Lower leg skin (tissue), 3 donors: ENCODE measurements around the gene JAK2.

Source experiments
- CTCF ChIP-seq, 3 donors: fragments of 450-650 bp; IDR thresholded peaks; one replicate each; pipeline ENCODE4 v1.5.1; 2016; ENCODE audit warnings: antibody characterized with exemption in 3 of 3, mild to moderate bottlenecking in 3 of 3, moderate library complexity in 2 of 3
- POLR2A ChIP-seq, 2 donors: fragments of 450-650 bp; IDR thresholded peaks; one replicate each; pipeline ENCODE4 v1.6.1; 2016 to 2017; ENCODE audit warnings: antibody characterized with exemption in 2 of 2, mild to moderate bottlenecking in 1 of 2, moderate library complexity in 1 of 2

GRCh38 chr9:4936277-4936676 lies 48.8 kb upstream of the JAK2 start:
- TF ChIP-seq CTCF (IDR thresholded peaks at IDR 0.05) (no peak), POLR2A (IDR thresholded peaks at IDR 0.05) (no peak)
